Body of pancreas (tissue), 4 donors: ENCODE measurements around the gene METTL4.

ENCODE experiments used
- POLR2A ChIP-seq, 3 donors: fragments of 450-650 bp; IDR thresholded peaks; one replicate each; pipeline ENCODE4 v1.6.1; 2016; ENCODE audit warnings: antibody characterized with exemption in 3 of 3, mild to moderate bottlenecking in 2 of 3
- TF ChIP-seq, protein P1 (sequence below), 7 experiments: fragments of 450-650 bp in 4 of 7; fragments of 200-600 bp in 3 of 7; sonication (generic) in 3 of 7; IDR thresholded peaks; one replicate each; pipeline ENCODE4 v1.5.1; 2016 to 2019; ENCODE audit warnings: antibody characterized with exemption in 7 of 7

DNA sequence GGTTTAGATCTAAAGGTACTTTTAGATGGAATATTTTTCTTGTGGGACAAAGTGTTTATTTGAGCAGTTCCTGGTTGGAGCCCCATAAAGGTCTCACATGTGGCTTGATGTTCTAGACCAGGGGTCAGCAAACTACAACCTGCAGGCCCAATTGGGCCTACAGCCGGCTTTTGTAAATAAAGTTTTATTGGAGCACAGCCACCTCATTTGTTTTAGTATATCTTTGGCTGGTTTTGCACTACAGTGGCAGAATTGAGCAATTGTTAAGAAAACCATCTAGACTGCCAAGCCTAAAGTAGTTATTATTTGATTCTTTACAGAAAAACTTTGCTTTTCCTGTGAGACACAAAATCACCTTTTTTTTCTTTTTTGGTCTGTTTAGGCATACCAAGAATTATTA lies 41.7 kb upstream of the METTL4 start:
- TF ChIP-seq, protein P1, sequence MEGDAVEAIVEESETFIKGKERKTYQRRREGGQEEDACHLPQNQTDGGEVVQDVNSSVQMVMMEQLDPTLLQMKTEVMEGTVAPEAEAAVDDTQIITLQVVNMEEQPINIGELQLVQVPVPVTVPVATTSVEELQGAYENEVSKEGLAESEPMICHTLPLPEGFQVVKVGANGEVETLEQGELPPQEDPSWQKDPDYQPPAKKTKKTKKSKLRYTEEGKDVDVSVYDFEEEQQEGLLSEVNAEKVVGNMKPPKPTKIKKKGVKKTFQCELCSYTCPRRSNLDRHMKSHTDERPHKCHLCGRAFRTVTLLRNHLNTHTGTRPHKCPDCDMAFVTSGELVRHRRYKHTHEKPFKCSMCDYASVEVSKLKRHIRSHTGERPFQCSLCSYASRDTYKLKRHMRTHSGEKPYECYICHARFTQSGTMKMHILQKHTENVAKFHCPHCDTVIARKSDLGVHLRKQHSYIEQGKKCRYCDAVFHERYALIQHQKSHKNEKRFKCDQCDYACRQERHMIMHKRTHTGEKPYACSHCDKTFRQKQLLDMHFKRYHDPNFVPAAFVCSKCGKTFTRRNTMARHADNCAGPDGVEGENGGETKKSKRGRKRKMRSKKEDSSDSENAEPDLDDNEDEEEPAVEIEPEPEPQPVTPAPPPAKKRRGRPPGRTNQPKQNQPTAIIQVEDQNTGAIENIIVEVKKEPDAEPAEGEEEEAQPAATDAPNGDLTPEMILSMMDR (IDR thresholded peaks at IDR 0.05): no peak
- no peak for TF ChIP-seq POLR2A (IDR thresholded peaks at IDR 0.05)
